Loucy (cell line): ENCODE data around the gene IFT81.

Experiments
- H2AFZ ChIP-seq: fragments of 200-600 bp; sonication (generic); 2 replicates; pipeline ENCODE4 v1.6.0; 2016; ENCODE audit warnings: antibody characterized with exemption, mild to moderate bottlenecking, low read length, moderate library complexity
- H3F3A ChIP-seq: fragments of 200-600 bp; 2 replicates; pipeline ENCODE4 v1.6.0; 2016; ENCODE audit warnings: antibody characterized with exemption, low read depth, mild to moderate bottlenecking
- H3K27me3 ChIP-seq: fragments of 200-600 bp; sonication (generic); 2 replicates; pipeline ENCODE4 v1.6.1; 2014; ENCODE audit warnings: low read length, mild to moderate bottlenecking; ENCODE audit not compliant: insufficient read depth, poor library complexity, severe bottlenecking
- H3K36me3 ChIP-seq: fragments of 200-600 bp; sonication (generic); 2 replicates; pipeline ENCODE4 v1.6.1; 2016; ENCODE audit warnings: low read length; ENCODE audit not compliant: insufficient read depth
- H3K4me1 ChIP-seq: fragments of 200-600 bp; sonication (generic); 2 replicates; pipeline ENCODE4 v1.5.1; 2014; ENCODE audit warnings: low read length, mild to moderate bottlenecking; ENCODE audit not compliant: insufficient read depth, poor library complexity, severe bottlenecking
- H3K4me2 ChIP-seq: fragments of 200-600 bp; sonication (generic); 2 replicates; pipeline ENCODE4 v1.6.0; 2014; ENCODE audit warnings: antibody characterized with exemption, low read length, low read depth, mild to moderate bottlenecking; ENCODE audit not compliant: poor library complexity, severe bottlenecking
- H3K4me3 ChIP-seq: fragments of 200-600 bp; sonication (generic); 2 replicates; pipeline ENCODE4 v1.5.1; 2014; ENCODE audit warnings: low read length, mild to moderate bottlenecking, mixed read lengths; ENCODE audit not compliant: poor library complexity, severe bottlenecking
- H3K79me2 ChIP-seq: fragments of 200-600 bp; sonication (generic); 2 replicates; pipeline ENCODE4 v1.6.1; 2014; ENCODE audit warnings: low read length; ENCODE audit not compliant: insufficient read depth
- H3K9ac ChIP-seq: fragments of 200-600 bp; sonication (generic); 2 replicates; pipeline ENCODE4 v1.6.0; 2014; ENCODE audit warnings: mild to moderate bottlenecking, low read depth, low read length, moderate library complexity; ENCODE audit not compliant: poor library complexity, severe bottlenecking
- H3K9me2 ChIP-seq: fragments of 200-600 bp; sonication (generic); replicated peaks from 2 replicates; pipeline ENCODE4 v1.6.1; 2016; ENCODE audit warnings: low read depth, low read length, mixed read lengths
- H3K9me3 ChIP-seq: fragments of 200-600 bp; sonication (generic); 2 replicates; pipeline ENCODE4 v1.6.1; 2014; ENCODE audit warnings: mild to moderate bottlenecking, antibody characterized with exemption, low read length, low read depth; ENCODE audit not compliant: insufficient read depth
- H4K20me1 ChIP-seq: fragments of 200-600 bp; sonication (generic); 2 replicates; pipeline ENCODE4 v1.6.0; 2014; ENCODE audit warnings: antibody characterized with exemption, low read length, mild to moderate bottlenecking; ENCODE audit not compliant: insufficient read depth, poor library complexity, severe bottlenecking
- EZH2phosphoT487 ChIP-seq: fragments of 200-600 bp; IDR thresholded peaks from 2 replicates; pipeline ENCODE4 v1.6.1; 2018; ENCODE audit warnings: antibody characterized with exemption, mild to moderate bottlenecking, moderate library complexity, borderline replicate concordance
- TF ChIP-seq, protein P1 (sequence below): fragments of 200-600 bp; sonication (generic); conservative IDR thresholded peaks from 2 replicates; pipeline ENCODE4 v1.5.1; 2014; ENCODE audit warnings: mild to moderate bottlenecking, antibody characterized with exemption, low read length

IFT81 gene

DNA sequence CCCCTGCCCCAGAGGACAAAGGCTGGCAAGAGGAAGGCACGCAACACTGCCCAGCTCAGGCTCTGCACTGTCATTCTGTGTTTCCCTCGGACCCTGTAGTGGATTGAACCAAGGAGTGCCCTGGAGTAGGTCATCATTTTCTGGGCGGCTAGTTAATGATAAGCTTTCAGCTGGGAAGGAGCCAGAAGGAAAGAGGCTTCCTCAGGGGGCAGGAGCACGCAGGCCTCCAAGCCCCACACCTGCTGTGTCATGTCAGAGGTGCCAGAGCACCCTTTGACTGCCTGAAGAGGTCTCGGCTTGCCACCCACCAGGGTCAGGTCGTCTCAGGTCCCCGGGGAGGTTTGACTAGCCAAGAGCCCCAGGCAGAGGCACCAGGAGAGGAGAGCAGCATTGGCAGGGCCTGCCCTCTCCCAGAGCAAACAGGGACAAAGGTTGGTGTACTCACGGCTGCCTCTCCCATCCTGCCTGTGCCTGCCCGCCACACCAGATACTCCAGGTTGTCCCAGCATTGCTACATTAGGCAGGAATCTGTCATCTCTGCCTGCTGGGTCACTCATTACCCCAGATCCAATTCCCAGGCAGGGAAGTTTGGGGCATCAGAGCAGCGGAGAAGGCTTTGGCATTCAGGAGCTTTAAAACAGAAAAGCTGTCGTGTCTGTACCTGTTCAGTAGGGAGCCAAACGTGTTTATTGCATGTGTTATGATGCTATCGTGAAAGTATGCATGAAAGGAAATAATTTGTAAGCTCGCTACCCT lies 123.4 kb downstream of the IFT81 start:
- no peaks in the 10 kb centered on the region for H3K79me2 ChIP-seq
- no peaks in the 10 kb centered on the region for H4K20me1 ChIP-seq
- no peaks in the 10 kb centered on the region for H3F3A ChIP-seq
- no peak overlapping the region for H3K4me2 ChIP-seq
- no peaks in the 10 kb centered on the region for H3K36me3 ChIP-seq
- H3K9me2 ChIP-seq = no peaks in the 10 kb centered on the region
- no peak for TF ChIP-seq EZH2phosphoT487
- TF ChIP-seq, protein P1, sequence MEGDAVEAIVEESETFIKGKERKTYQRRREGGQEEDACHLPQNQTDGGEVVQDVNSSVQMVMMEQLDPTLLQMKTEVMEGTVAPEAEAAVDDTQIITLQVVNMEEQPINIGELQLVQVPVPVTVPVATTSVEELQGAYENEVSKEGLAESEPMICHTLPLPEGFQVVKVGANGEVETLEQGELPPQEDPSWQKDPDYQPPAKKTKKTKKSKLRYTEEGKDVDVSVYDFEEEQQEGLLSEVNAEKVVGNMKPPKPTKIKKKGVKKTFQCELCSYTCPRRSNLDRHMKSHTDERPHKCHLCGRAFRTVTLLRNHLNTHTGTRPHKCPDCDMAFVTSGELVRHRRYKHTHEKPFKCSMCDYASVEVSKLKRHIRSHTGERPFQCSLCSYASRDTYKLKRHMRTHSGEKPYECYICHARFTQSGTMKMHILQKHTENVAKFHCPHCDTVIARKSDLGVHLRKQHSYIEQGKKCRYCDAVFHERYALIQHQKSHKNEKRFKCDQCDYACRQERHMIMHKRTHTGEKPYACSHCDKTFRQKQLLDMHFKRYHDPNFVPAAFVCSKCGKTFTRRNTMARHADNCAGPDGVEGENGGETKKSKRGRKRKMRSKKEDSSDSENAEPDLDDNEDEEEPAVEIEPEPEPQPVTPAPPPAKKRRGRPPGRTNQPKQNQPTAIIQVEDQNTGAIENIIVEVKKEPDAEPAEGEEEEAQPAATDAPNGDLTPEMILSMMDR = no peak
- H3K9ac ChIP-seq = no peak overlapping the region
- H3K27me3 ChIP-seq = no peaks in the 10 kb centered on the region
- no peak overlapping the region for H3K4me3 ChIP-seq
- no peak overlapping the region for H2AFZ ChIP-seq
- H3K9me3 ChIP-seq = no peaks in the 10 kb centered on the region
- H3K4me1 ChIP-seq = no peaks in the 10 kb centered on the region

DNA sequence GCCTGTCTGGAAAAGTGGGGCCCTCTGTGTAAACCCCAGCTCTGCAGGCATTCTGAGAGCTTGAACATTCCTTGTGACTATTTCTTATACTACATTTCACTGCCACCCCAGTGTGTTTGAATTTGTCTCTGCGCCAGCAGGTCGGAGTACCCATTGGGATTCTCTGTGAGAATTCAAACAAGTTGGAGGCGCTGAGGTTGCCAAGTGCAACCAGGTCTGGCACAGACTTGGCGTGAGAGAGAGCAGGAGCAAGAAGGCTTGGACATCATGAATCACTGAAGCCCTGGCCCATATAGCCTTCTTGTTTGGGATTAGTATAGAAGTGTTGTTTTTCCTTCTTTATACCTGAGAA lies 123.9 kb downstream of the IFT81 start:
- H3K36me3 ChIP-seq = no peaks in the 10 kb centered on the region
- H3K4me3 ChIP-seq = no peak overlapping the region
- H3F3A ChIP-seq = no peaks in the 10 kb centered on the region
- no peaks in the 10 kb centered on the region for H3K27me3 ChIP-seq
- no peaks in the 10 kb centered on the region for H3K79me2 ChIP-seq
- no peaks in the 10 kb centered on the region for H3K9me3 ChIP-seq
- H3K9me2 ChIP-seq = no peaks in the 10 kb centered on the region
- no peaks in the 10 kb centered on the region for H4K20me1 ChIP-seq
- no peaks in the 10 kb centered on the region for H3K4me1 ChIP-seq
- TF ChIP-seq, protein P1 = no peak
- no peak for TF ChIP-seq EZH2phosphoT487
- H3K4me2 ChIP-seq = no peak overlapping the region
- no peak overlapping the region for H3K9ac ChIP-seq
- no peak overlapping the region for H2AFZ ChIP-seq

DNA sequence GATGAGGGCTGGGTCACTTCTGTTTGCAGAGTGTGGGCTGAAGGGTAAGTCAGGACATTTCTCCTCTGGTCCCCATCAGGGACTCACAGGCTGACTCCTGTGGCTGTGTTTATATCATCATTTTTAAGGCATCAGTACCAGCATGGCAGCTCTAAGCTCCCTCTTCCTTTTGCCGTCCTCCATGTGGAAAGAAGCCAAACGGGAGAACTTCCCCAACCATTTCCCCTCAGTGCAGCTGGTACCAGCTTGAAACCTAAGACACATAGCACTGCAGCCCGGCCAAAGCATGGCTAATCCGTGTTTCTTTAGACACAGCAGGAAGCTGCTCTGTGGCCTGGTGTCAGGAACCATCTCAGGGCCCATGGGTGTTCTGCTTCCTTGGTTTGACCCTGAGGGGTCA lies 124.9 kb downstream of the IFT81 start:
- Histone ChIP-seq H2AFZ (no peak overlapping the region), H3K9me2 (no peaks in the 10 kb centered on the region), H3K27me3 (no peaks in the 10 kb centered on the region), H3K79me2 (no peaks in the 10 kb centered on the region), H3K36me3 (no peaks in the 10 kb centered on the region), H3F3A (no peaks in the 10 kb centered on the region), H3K4me1 (no peaks in the 10 kb centered on the region), H3K4me2 (no peak overlapping the region), H3K9me3 (no peaks in the 10 kb centered on the region), H3K9ac (no peak overlapping the region), H4K20me1 (no peaks in the 10 kb centered on the region), H3K4me3 (no peak overlapping the region)
- TF ChIP-seq EZH2phosphoT487 = no peak
- TF ChIP-seq, protein P1 = no peak
